ENCODE data around the gene IMMP2L.
A peak's percentile ranks its signal among the peaks of the same experiment; 100 is the strongest.

Gene IMMP2L

GRCh38 chr7:110835849-110836248, 726.4 kb downstream of the IMMP2L start:
- no peak for DNase-seq

- DNase-seq = peak; percentile 89
These were observed 727.1 kb downstream of the IMMP2L start for GRCh38 chr7:110835218-110835617.

DNA sequence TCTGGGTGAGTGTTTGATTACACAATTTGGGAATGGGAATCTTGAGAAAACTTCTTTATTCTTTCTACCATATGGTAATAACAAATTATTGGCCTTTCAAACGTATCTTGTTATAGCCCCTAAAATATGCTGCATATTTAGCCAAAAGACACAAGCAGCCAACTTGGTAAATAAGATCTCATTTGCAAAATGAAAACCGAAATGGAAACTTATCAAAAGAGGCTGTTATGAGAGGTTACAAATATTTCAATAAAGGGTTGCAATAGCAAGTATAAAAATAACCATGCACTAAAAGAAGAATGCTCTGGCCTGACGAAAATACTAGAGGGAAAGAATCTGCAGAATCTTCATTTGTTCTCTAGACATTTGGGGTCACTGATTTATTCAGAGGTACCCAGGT, 730.9 kb downstream of the IMMP2L start:
- no peak for DNase-seq

GRCh38 chr7:110830778-110831177, 731.5 kb downstream of the IMMP2L start:
- no peak for DNase-seq

DNA sequence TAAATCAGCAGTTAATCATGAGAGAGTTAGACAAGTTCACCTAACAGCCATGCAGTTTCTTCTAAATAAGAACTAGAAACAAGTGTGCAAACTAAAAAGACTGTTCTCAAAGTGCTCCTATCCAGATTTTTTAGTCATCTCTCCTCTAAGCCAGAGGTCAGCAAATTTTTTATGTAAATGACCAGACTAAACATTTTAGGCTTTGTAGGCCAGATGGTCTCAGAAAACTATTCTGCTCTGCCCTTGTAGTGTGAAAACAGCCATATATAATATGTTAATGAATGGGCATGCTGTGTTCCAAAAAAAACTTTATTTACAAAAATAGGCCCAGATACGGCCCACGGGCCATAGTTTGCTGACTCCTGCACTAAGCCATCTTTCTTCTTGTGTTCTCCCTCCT, 734.4 kb downstream of the IMMP2L start:
- DNase-seq = no peak

- no peak for DNase-seq
These were observed 734.9 kb downstream of the IMMP2L start for GRCh38 chr7:110827287-110827855.

- no peak for DNase-seq
These were observed 748.3 kb downstream of the IMMP2L start for GRCh38 chr7:110813986-110814385.

DNA sequence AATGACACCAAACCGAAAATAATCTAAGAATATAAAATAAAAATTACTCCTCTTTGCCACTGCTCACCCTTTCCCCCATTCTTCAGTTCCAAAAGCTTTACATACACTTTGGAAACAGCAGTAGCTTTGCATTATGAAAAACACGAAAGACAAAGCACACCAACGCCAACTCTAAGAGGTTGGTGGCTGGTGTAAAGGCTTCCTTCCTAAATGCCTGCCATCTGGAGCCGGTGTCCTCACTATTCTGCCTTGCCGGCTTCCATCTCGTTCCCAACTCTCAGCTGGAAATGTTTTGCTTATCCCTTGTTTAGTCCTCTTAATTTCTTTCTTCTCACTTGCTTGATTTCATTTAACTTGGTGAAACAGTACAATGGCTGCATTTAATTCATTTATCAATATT, 752.5 kb downstream of the IMMP2L start:
- no peak for DNase-seq

DNA sequence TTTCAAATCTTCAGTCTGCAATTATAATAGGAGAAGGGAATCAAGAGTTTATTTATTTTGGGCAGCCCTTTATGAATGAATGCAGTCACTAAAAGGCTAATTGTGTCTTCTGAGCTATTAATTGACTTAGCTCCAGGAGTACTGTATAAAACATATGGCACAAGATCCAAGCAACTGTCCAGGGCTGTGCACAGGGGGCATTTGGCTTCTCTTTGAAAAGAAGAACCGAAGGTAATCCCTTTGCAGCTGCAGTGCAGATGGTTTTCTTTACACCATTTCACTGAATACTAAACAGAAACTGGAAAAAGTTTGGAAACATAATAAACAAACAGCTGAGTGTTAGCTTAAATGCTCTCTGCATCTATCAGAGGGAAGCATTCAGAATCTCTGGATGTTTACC, 753.9 kb downstream of the IMMP2L start:
- DNase-seq = no peak

DNA sequence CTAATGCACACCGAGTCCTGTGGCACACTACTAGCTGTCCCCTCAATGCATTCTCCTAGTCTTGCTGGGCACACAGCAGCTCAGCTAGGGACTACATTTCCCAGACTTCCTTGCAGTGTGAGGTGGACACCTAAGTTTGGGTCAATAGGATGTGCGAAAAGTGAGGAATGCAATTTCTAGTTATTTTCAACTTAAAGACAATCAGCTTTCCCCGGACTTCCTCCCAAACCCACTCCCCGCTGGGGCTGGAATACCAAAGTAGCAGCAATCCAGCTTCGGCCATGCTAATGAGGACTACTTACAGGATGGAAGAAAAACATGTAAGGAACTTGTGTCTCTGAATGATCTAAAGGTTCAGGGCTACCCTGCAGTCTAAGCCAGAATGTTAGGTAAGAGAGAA, 757.8 kb downstream of the IMMP2L start:
- DNase-seq = no peak

GRCh38 chr7:110803602-110804143, 758.6 kb downstream of the IMMP2L start:
- no peak for DNase-seq

- DNase-seq = no peak
These were observed 760.8 kb downstream of the IMMP2L start for GRCh38 chr7:110801502-110801901.

GRCh38 chr7:110800984-110801383, 761.3 kb downstream of the IMMP2L start:
- DNase-seq = no peak

GRCh38 chr7:110797656-110798055, 764.6 kb downstream of the IMMP2L start:
- DNase-seq = no peak

DNA sequence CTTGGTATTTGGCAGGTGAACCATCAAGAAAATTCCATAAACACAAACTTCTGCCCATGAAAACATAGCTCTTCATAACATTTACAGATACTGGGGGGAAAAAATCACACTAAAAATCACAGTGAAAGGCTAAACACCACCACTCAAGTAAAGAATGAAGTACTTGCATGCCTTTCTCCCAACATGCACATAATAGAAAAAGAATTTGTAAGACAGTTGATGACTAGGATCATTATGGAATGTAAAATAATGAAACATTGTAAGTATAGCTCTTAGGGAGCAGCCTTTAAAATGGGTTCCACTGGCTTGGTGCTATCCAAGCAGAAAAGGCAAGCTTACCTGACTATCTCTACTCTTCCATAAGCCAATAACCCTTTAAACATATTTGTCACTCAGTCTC, 771.3 kb downstream of the IMMP2L start:
- DNase-seq = no peak

GRCh38 chr7:110786328-110786965, 775.8 kb downstream of the IMMP2L start:
- DNase-seq = peak; percentile 96

DNA sequence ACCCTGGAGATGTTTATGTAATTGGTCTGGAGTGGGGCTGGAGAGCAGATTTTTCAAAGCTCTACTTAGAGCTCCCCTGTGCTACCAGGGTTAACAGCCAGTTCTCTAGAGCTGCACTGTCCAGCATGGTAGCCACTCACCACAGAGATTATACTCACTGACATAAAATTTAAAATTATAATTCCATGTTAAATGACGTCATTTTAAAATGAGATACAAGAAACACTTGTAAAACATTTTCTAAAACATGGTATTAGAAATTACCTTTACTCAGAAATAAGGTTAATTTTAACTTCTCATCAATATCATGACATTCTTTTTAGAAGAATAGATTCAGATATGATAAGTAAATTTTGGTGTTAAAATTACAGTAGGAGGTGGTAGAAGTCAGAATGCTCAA, 777.5 kb downstream of the IMMP2L start:
- DNase-seq = no peak

DNA sequence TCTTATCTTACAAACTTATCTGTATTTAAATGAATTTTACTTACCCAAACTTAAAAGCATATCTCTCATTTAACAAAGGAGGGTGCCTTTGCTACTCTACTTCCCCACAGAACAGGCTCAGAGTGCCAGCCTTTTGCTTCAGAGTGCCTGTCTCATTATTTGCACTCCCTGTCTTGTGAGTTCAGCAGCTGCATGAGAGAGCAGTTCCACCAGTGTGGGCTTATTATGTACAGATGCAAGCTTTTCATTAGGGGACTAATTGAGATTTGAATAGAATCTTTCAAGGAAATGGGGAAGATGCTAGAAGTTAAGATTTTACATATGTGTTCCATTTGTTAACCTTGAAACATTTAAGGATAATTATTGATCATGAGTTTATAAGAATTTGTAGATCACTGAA, 781.6 kb downstream of the IMMP2L start:
- DNase-seq = peak; percentile 27

DNA sequence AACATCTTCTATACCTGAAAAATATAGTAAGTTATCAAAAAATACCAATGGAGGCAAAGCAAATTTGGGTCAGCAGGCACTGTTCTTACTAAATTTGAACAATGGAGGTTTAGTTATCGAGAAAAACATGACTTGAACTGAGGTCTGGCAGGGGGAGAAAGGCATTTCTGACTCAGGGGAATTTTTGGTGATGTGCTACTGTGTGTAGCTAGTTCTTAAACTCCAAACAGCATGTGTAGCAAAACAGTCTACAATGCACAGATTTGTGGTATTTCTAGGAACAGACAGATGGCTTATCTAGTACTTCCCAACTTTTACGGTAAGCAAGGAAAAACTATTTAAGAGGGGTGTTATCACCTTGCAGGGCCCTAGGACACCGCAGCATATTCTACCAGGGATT, 783.0 kb downstream of the IMMP2L start:
- DNase-seq = no peak

GRCh38 chr7:110775046-110775445, 787.2 kb downstream of the IMMP2L start:
- no peak for DNase-seq

DNA sequence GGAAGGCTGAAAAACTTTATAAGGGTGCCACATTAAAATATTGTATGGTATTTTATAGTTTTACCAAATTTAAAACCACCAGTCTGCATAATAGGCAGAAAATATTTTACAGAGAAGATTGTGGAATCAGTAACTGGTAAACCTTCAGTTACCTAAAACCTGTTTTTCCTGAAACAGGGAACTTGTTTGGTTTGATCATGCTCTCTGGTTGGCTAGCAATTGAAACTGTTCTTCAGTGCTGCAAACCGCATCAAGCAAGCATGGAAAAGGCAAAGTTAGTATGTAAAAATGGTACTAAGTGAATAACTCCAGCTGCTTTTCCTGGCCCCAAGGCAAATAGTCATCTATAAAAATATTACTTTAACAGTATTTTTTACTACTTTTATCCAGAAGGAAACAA, 788.2 kb downstream of the IMMP2L start:
- no peak for DNase-seq

DNA sequence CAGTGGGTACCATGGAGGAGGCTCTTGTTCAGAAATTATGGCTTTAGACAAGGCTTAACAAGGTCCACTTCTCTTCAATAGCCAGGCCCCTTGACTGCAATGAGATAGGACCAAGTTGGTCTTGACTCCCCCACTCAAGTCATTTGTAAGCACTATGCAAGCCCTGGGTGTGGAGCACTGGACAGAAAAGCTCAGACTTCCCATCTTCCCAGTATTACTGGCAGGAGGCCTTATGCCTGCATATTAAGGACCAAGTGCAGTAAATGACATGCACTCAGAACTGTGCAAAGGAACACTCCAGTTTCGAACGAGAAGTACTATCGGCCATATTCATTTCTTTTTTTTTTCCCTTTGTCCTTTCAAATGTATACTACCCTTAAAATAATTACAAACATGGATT, 789.7 kb downstream of the IMMP2L start:
- no peak for DNase-seq

- DNase-seq = no peak
These were observed 790.6 kb downstream of the IMMP2L start for GRCh38 chr7:110771717-110772116.

- no peak for DNase-seq
These were observed 794.7 kb downstream of the IMMP2L start for GRCh38 chr7:110767550-110768110.

- DNase-seq = peak; percentile 28
These were observed 795.4 kb downstream of the IMMP2L start for GRCh38 chr7:110766864-110767263.
